Vagina (tissue), 2 donors: ENCODE results near the gene LRRC8C.

Source experiments
- CTCF ChIP-seq, 3 experiments: fragments of 450-650 bp in 2 of 3; fragments of 200-600 bp in 1 of 3; sonication (generic) in 1 of 3; IDR thresholded peaks; one replicate each; pipeline ENCODE4 v1.5.1; 2017 to 2019; ENCODE audit warnings: antibody characterized with exemption in 3 of 3, mild to moderate bottlenecking in 2 of 3, moderate library complexity in 2 of 3
- POLR2A ChIP-seq, 2 donors: fragments of 450-650 bp; IDR thresholded peaks; one replicate each; pipeline ENCODE4 v1.6.1; 2017; ENCODE audit warnings: antibody characterized with exemption in 2 of 2, mild to moderate bottlenecking in 2 of 2, moderate library complexity in 2 of 2

GRCh38 chr1:89635825-89636815 is 3.2 kb downstream of the LRRC8C start:
- TF ChIP-seq CTCF (IDR thresholded peaks at IDR 0.05), result no peak
- no peak for TF ChIP-seq POLR2A (IDR thresholded peaks at IDR 0.05)
